Common myeloid progenitor, CD34-positive (primary cell): ENCODE results near the gene R3HDM1.
"Not testable (repeated sequence)": the region's sequence is repeated elsewhere in the genome, so short reads cannot be mapped to it uniquely, and the experiment has no call there.

Source experiments
- CTCF ChIA-PET: fragments of 350-600 bp; sonication (Branson Sonifier 250); formaldehyde crosslinking; loops from one replicate; lab custom pipeline; 2021; ENCODE audit warnings: antibody characterized with exemption; lab: Charles Lee
- POLR2A ChIA-PET: fragments of 350-600 bp; sonication (Branson Sonifier 250); formaldehyde crosslinking; loops from one replicate; lab custom pipeline; 2021; ENCODE audit warnings: antibody characterized with exemption; lab: Charles Lee
- DNase-seq, 3 donors: peaks; one replicate each; pipeline versions ENCODE4 v3.0.0 to v3.0.0-alpha.2; 2013
- H3K27ac ChIP-seq, 2 experiments: 1 replicate in 1 of 2; 2 replicates in 1 of 2; pipeline ENCODE4 v1.7.0; 2013; ENCODE audit warnings: inconsistent platforms in 2 of 2, low read length in 2 of 2, mild to moderate bottlenecking in 2 of 2, low read depth in 1 of 2, moderate library complexity in 1 of 2; ENCODE audit not compliant: severe bottlenecking in 2 of 2, insufficient read depth in 1 of 2, poor library complexity in 1 of 2
- H3K27me3 ChIP-seq, 5 experiments: replicated peaks in 2 of 5; 1 replicate in 3 of 5; 2 replicates in 2 of 5; pipeline versions ENCODE4 v1.6.1 to v1.7.0; 2013; ENCODE audit warnings: low read length in 4 of 5, mild to moderate bottlenecking in 2 of 5, moderate library complexity in 2 of 5, inconsistent platforms in 1 of 5; ENCODE audit not compliant: insufficient read depth in 5 of 5, control insufficient read depth in 4 of 5
- H3K36me3 ChIP-seq, 4 experiments: 1 replicate in 2 of 4; 2 replicates in 2 of 4; pipeline versions ENCODE4 v1.6.1 to v1.7.0; 2013; ENCODE audit warnings: low read length in 3 of 4, control low read depth in 1 of 4, mild to moderate bottlenecking in 1 of 4; ENCODE audit not compliant: control insufficient read depth in 4 of 4, insufficient read depth in 4 of 4
- H3K4me1 ChIP-seq, 4 experiments: 1 replicate in 3 of 4; 2 replicates in 1 of 4; pipeline versions ENCODE4 v1.6.1 to v1.7.1; 2013; ENCODE audit warnings: low read length in 3 of 4, mild to moderate bottlenecking in 3 of 4, control low read depth in 1 of 4, inconsistent platforms in 1 of 4, moderate library complexity in 1 of 4; ENCODE audit not compliant: control insufficient read depth in 4 of 4, insufficient read depth in 4 of 4; ENCODE audit errors: control extremely low read depth in 1 of 4
- H3K4me3 ChIP-seq, 7 experiments: 1 replicate in 4 of 7; 2 replicates in 3 of 7; pipeline versions ENCODE4 v1.5.1 to v1.7.0; 2013; ENCODE audit warnings: mild to moderate bottlenecking in 7 of 7, low read length in 6 of 7, moderate library complexity in 6 of 7, inconsistent platforms in 2 of 7, low read depth in 2 of 7, control low read depth in 1 of 7; ENCODE audit not compliant: insufficient read depth in 4 of 7, control insufficient read depth in 1 of 7; ENCODE audit errors: extremely low read depth in 1 of 7
- H3K9me3 ChIP-seq, 5 experiments: 1 replicate in 4 of 5; 2 replicates in 1 of 5; pipeline versions ENCODE4 v1.6.1 to v1.7.1; 2013; ENCODE audit warnings: low read length in 4 of 5, mild to moderate bottlenecking in 2 of 5, inconsistent platforms in 1 of 5, low read depth in 1 of 5, moderate library complexity in 1 of 5; ENCODE audit not compliant: control insufficient read depth in 4 of 5, insufficient read depth in 2 of 5; ENCODE audit errors: control extremely low read depth in 1 of 5
- WGBS: methylation state at CpG from one replicate; pipeline ENCODE4 v1.1.5; 2013; ENCODE audit not compliant: insufficient coverage; 5-methylcytosine and 5-hydroxymethylcytosine counted together

The R3HDM1 gene

DNA sequence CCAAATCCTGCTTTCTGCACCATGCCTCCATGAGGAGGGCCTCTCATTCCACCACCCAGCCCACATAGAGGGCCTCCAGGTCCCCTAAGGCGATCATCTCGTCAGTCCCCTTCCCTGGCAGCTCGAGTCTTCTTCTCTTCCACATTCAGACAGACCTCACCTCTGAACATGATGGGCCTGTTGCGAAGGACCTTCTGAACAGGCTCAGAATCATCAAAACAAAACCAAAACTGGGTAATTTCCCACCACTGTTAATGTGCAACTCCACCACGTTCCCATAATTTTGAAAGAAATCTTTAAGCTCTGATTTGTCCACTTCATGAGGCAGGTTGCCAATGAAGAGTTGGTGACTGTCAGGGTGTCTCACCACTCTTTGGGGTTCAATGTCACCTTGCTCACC, 20.7 kb upstream of the R3HDM1 start:
- ChIA-PET POLR2A (no interaction called here), CTCF (no interaction called here)
- no peak for DNase-seq
- Histone ChIP-seq H3K27me3 (no peaks in the 10 kb centered on the region), H3K9me3 (peaks cover 0 to 34% (median 8%) of the 10 kb centered on the region in 5 experiments), H3K4me3 (no peak overlapping the region), H3K36me3 (peaks cover 0 to 12% (median 3%) of the 10 kb centered on the region in 4 experiments), H3K27ac (no peak overlapping the region), H3K4me1 (no peaks in the 10 kb centered on the region)
- 100% methylated on average over 4 of the region's 5 CpGs for WGBS

DNA sequence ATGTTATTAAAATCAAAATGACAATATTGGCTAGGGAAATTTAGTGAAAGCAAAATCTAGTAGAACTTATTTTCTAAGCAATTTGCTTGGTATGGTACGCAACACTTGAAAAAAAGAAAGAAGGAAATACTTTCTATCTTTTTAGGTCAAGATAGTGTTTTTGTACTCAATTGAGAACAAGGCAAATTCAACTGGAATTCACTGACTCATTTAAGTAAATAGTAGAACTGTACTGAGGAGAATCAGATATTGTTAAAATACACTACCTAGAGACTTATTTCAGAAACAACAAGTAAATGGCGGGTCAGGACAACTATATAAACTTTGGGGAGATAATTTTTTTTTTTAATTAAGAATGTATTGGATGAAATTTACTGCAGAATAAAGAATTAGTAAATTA, 19.2 kb upstream of the R3HDM1 start:
- WGBS, result 100% methylated on average over 1 of the region's 2 CpGs
- ChIA-PET CTCF (no interaction called here), POLR2A (no interaction called here)
- Histone ChIP-seq H3K4me1 (no peaks in the 10 kb centered on the region), H3K4me3 (no peak overlapping the region), H3K27ac (no peak overlapping the region), H3K36me3 (peaks cover 0 to 12% (median 3%) of the 10 kb centered on the region in 4 experiments), H3K27me3 (no peaks in the 10 kb centered on the region), H3K9me3 (peaks cover 2 to 40% (median 11%) of the 10 kb centered on the region in 5 experiments)
- DNase-seq, result no peak

DNA sequence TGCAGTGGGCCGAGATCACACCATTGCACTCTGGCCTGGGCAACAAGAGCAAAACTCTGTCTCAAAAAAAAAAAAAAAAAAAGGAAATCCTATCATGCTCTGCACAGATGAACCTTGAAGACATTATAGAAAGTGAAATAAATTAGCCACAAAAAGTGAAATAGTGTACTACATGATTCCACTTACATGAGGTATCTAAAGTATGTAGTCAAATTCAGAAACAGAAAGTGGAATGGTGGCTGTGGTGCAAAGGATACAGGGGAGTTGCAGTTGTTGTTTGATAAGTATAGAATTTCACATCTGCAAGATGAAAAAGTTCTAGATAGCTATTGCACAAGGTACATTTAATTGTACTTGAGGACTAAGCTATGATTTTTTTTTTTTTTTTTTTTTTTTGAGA, 5.5 kb upstream of the R3HDM1 start:
- H3K36me3 ChIP-seq, result peaks cover 3 to 13% (median 9%) of the 10 kb centered on the region in 4 experiments
- ChIA-PET CTCF (no interaction called here), POLR2A (no interaction called here)
- peaks cover 0 to 13% (median 8%) of the 10 kb centered on the region in 4 experiments for H3K4me1 ChIP-seq
- H3K27ac ChIP-seq, result no peak overlapping the region
- no CpG with 5 or more reads among the region's 1 CpG for WGBS
- no peaks in the 10 kb centered on the region for H3K27me3 ChIP-seq
- no peak for DNase-seq
- no peak overlapping the region for H3K4me3 ChIP-seq
- H3K9me3 ChIP-seq, result peaks cover 0 to 8% (median 0%) of the 10 kb centered on the region in 5 experiments

DNA sequence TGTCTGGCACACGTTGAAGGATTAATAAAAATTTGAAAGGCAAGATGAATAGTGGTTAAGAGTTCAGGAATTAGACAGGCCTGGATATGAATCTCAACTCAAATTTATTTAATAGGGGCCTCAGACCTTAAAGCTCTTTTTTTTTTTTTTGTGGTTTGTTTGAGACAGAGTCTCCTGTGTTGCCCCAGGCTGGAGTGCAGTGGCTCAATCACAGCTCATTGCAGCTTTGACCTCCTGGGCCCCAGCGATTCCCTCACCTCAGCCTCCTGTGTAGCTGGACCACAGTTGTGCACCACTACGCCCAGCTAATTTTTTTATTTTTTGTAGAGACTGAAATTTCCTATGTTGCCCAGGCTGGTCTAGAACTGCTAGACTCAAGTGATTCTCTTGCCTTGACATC, 3.3 kb upstream of the R3HDM1 start:
- CTCF ChIA-PET, result interaction anchor here (1.0 kb wide), 1 partner anchor 23 kb away, joined by 3 read pairs; no protein-coding TSS in a partner anchor
- H3K27me3 ChIP-seq, result no peaks in the 10 kb centered on the region
- peaks cover 0 to 3% (median 0%) of the 10 kb centered on the region in 5 experiments for H3K9me3 ChIP-seq
- no peak for DNase-seq
- peaks cover 3 to 4% (median 4%) of the 10 kb centered on the region in 4 experiments for H3K36me3 ChIP-seq
- no peak overlapping the region for H3K4me3 ChIP-seq
- 100% methylated on average over 2 of the region's 3 CpGs for WGBS
- H3K4me1 ChIP-seq, result peaks cover 10 to 18% (median 17%) of the 10 kb centered on the region in 4 experiments
- POLR2A ChIA-PET, result no interaction called here
- no peak overlapping the region for H3K27ac ChIP-seq

DNA sequence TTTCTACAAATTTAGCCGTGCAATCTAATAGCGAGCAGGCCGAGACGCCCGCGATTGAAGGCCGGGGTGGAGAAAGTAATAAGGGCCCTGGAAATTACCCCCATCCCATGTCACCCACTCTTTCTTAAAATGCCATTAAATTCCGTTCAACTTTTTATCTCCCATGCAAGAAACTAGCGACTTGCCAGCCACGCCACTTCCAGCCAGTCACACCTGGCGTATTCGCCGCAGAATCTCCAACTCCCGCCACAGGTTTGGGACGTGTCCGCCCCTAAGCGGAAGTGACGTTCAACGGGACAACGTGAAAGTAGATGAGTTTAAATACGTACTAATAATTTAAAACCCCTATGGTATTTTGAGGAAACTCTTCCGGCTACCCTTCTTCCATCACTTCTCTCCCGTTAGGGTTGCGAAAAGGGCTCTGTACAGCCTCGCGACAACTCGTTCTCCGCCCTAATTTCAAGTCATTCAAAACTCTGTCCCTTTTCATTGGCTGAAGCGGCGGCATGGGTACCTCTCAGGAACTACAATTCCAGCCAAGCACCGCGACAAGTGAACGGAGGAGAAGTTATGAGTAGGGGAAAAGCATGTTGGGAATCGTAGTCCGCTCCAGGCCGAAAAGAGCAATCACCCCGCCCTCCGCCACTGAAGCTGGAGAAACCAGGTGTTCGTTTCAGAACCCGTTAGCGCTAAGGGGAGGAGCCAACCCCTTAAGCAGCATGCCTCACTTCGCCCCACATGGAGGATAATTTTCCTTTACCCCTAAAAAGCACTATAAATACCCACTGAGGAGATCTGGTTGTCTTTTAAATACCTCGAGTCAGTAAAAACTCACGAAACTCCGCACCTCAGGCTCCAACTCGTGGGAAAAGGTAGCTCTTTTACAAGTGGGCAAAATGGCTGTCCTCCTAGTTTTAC, 712 bp upstream of the R3HDM1 start, which contains the start of gene ZRANB3:
TSS of gene ZRANB3 (minus strand) at position 906 of the 918 bp plus-strand sequence.
- POLR2A ChIA-PET, result no interaction called here
- no peaks in the 10 kb centered on the region for H3K9me3 ChIP-seq
- H3K27me3 ChIP-seq, result no peaks in the 10 kb centered on the region
- 0% methylated on average over 29 of the region's 46 CpGs for WGBS
- H3K4me1 ChIP-seq, result peaks cover 12 to 25% (median 19%) of the 10 kb centered on the region in 4 experiments
- DNase-seq, result peak; percentile 98 to 99 (median 99)
- CTCF ChIA-PET, result no interaction called here
- no peaks in the 10 kb centered on the region for H3K36me3 ChIP-seq
- H3K27ac ChIP-seq, result peak within 1 kb of the TSS; percentile 94 to 97
- peak within 1 kb of the TSS; percentile 81 to 99 (median 88) for H3K4me3 ChIP-seq

DNA sequence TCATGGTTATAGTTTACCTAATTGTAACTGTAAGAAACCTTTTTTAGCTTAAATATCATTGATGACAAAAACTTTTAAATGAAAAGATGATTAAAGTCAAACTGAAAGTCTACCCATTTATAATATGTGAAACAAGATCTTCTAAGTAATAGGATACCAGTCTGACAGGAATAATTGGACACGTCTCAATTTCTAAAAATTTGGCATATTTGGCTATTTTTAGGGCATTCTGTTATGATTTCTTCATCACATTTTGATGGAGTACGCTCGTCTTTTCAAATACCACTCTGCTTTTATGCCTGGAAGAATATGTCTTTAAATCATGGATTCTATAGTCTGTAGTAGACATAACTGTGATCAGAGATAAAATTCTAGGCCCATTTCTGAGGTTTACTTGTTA, 1.3 kb downstream of the R3HDM1 start:
- Histone ChIP-seq H3K4me1 (peaks cover 12 to 25% (median 19%) of the 10 kb centered on the region in 4 experiments), H3K27ac (peak overlapping the region; percentile 70 to 97), H3K4me3 (peak overlapping the region in 5 of 7 experiments; percentile 14 to 99 (median 88)), H3K36me3 (no peaks in the 10 kb centered on the region), H3K27me3 (no peaks in the 10 kb centered on the region), H3K9me3 (no peaks in the 10 kb centered on the region)
- WGBS, result 100% methylated on average over 2 of the region's 3 CpGs
- DNase-seq, result no peak
- ChIA-PET POLR2A (no interaction called here), CTCF (interaction anchor here (0.8 to 1.8 kb wide), 3 partner anchors 8 to 208 kb away, joined by 3 to 6 read pairs (median 3); no protein-coding TSS in a partner anchor)

DNA sequence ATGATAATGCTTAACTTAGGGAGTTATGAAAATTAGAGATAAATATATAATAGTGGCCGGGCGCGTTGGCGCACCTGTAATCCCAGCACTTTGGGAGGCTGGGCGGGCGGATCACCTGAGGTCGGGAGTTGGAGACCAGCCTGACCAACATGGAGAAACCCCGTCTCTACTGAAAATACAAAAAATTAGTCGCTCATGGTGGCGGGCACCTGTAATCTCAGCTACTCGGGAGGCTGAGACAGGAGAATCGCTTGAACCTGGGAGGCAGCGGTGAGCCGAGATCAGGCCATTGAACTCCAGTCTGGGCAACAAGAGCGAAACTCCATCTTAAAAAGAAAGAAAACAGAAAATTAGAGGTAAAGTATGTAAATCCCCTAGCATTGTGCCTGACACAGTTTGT, 2.3 kb downstream of the R3HDM1 start:
- not testable (repeated sequence) for H3K9me3 ChIP-seq, H3K27ac ChIP-seq, DNase-seq, H3K27me3 ChIP-seq, H3K36me3 ChIP-seq
- Histone ChIP-seq H3K4me3 (peak overlapping the region in 1 of 7 experiments; percentile 51), H3K4me1 (peaks cover 12 to 22% (median 19%) of the 10 kb centered on the region in 4 experiments)
- ChIA-PET POLR2A (interaction anchor here (0.6 kb wide), 1 partner anchor 1094 kb away, joined by 3 read pairs; no protein-coding TSS in a partner anchor), CTCF (interaction anchor here (1.8 kb wide), 1 partner anchor 40 kb away, joined by 6 read pairs; no protein-coding TSS in a partner anchor)
- WGBS, result 96% methylated on average over 13 of the region's 15 CpGs
